Iris pigment epithelial cell (primary cell): Measurements from ENCODE around the gene ZFHX3.

ENCODE experiments used
- DNase-seq: peaks from one replicate; pipeline ENCODE4 v3.0.0-alpha.2; 2011; ENCODE audit warnings: low read depth

ZFHX3 gene

DNA sequence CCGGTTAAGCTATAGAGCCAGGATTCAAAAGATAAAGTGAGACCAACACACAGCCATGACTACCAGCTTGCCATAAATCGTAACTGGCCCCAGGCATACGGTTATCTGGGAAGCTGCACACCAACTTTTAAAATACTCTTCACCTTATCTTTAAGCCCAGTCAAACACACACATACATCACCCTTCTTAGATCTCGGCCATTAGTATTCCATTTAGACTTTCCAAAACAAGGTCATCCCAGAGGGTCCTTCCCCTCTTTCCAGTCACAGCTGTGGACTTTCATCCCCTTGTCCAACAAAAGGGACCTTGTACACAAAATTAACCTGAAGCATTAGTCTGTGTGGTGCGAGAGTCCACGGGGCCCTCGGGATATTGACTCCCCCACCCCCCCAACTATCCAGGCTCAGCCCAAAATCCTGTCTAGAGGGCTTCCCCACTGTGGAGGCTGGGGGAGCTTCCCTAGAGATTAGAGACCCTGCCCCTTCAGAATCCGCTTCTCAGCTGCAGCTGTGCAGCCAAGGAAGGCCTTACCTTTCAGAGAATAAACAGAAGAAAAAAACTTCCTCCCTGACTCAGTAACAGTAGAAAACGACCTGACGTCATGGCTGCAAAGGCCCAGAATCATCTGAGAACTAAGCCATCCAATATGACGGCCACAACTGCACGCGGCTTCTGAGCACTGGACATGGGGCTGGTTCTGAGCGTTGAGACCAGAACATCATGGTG, 9.9 kb downstream of the ZFHX3 start:
- DNase-seq: no peak

- no peak for DNase-seq
These were observed 10.6 kb downstream of the ZFHX3 start for GRCh38 chr16:73037331-73037745.

GRCh38 chr16:73036074-73036826, 11.7 kb downstream of the ZFHX3 start:
- peak; percentile 19 for DNase-seq

DNA sequence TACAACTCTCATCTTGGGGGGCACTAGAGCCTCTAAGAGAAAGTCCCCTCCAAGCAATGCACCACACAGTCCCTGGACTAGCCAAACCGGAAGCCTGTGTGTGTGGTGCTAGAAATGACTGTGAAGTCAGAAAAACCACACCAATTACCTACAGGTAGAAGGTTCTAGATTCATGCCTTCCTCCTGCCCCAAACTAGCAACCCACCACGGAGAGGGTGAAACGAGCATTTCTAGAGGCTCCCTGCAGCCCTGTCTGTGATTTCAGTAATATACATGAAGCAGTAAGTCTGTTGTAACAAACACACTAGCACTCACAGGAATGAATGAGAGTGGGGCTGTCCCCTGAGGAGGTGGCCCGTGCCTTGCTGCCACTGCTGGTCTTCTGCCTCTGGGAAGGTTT, 13.6 kb downstream of the ZFHX3 start:
- no peak for DNase-seq

GRCh38 chr16:73033271-73033998, 14.5 kb downstream of the ZFHX3 start:
- no peak for DNase-seq

DNA sequence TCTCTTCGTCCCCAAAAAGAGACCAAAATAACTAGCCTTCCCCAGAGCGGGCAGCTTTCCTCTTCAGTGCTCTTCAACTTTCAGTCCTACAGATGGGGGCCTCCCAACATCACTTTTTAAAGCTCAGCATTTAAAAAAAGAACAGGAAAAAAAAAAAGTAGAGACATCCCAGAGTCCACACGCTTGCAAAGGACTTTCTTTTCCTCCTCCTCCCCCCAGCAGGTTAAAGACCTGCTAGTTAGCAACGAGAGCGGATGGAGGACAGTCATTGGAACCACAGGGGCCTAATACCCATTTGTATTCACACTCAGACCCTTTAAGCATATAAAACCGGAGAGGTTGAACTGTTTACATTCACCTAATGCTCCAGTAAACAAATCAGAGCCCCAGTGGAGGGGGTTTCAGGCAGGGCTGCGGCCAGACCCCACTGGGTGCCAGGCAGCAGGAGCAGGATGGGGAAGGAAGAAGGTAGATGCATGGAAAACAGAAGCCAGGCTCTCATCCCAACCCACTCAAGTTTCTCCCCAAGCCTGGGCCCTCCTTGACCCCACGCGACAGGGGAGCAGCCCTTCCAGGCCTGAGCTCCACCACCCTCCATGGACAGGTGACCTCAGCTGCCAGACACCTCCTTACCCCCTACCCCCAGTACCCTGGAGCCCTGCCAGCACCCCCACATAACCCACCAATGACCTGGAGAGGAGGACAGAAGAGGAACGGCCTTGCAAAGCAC, 15.2 kb downstream of the ZFHX3 start:
- no peak for DNase-seq

DNA sequence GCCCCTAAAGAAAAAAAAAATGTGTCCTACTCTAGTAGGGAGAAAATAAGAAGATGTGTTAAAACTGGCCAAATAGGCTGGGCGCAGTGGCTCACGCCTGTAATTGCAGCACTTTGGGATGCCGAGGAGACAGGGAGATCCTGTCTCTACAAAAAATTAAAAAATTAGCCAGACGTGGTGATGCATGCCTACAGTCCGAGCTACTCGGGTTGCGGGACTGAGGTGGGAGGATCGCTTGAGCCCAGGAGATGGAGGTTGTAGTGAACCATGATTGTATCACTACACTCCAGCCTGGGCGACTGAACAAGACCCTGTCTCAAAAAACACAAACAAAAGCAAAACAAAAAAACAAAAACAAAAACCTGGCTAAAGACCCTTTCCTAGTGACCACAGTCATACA, 15.9 kb downstream of the ZFHX3 start:
- DNase-seq: no peak

DNA sequence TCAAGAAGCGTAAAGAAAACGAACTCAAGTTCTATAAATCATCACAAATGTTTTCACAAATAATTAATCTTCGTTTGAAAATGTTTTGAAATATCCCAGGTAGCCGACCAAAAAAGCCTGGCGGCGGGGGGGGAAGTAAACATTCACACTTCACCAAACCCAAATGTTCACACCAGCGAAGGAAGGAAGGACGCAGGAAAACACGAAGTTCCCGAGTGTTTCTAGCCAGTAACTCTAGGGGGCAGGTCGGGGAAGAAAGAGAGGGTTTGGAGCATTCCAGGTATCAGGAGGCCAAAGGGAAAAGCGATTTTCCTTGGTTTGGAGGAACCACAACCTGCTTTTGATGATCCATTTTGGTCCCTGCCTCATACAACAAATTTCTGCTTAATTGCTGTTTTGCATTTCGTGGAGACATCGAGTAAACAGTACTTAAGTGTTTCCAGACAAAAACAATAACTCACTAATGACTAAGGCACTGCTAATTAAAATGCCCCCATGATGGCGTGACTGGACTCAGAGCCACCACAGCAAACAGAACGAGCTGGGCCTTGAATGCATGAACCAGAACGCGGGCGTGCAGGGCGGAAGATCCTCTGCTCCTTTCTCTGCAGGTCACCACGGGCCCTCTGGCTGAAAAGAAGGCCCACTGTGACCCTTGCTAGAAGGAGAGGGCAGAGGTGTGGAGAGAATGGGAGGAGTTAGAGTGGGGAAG, 16.6 kb downstream of the ZFHX3 start:
- DNase-seq: no peak

- DNase-seq: no peak
These were observed 19.1 kb downstream of the ZFHX3 start for GRCh38 chr16:73028721-73029361.

DNA sequence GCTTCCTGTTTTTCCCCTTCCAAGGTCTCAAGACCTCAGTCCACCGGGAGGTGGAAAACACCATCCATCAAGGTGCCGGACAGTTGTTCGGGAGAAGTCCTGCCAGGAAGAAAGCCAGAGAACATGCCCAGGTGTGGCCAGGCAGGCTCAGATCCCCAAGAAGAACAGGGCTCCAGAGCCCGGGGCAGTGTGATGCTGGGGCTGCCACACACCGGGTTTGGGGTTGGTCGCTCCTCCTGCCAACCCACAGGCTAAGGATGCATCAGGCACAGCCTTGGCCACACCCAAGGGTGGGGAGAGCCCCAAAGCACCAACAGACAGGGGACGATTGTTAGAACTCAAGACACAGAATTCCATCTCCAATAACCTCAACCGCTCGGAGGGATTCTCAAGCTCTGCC, 19.7 kb downstream of the ZFHX3 start:
- DNase-seq: no peak

GRCh38 chr16:73027685-73028111, 20.2 kb downstream of the ZFHX3 start:
- no peak for DNase-seq

GRCh38 chr16:73026754-73027684, 20.9 kb downstream of the ZFHX3 start:
- DNase-seq: no peak

- no peak for DNase-seq
These were observed 22.1 kb downstream of the ZFHX3 start for GRCh38 chr16:73025856-73026210.

- DNase-seq: no peak
These were observed 22.6 kb downstream of the ZFHX3 start for GRCh38 chr16:73025151-73025855.

DNA sequence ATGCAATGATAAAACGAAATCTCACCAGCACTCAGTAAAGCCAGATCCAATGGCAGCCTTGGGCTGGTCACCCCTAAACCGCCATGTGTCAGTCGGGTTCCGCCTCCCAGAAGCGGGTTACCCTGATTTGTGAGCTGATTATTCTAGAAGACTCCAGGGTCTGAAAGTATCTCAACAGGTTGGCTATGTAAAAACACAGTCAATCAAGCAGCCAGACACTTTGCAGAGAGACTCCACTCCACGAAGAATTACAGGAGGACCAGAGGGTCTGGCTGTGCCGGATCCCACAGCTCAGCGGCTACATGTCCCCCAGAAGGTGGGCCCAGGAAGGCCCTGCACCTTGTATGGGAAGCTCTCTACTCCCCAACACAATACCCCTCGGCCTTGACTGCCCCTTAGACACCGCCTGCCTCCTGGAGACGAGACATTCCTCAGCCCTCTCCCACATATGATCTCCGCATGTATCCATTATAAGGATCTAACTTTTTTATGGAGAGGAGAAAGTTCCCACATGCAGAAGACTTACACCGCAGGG, 23.3 kb downstream of the ZFHX3 start:
- DNase-seq: no peak

GRCh38 chr16:73023752-73024570, 24.0 kb downstream of the ZFHX3 start:
- no peak for DNase-seq

DNA sequence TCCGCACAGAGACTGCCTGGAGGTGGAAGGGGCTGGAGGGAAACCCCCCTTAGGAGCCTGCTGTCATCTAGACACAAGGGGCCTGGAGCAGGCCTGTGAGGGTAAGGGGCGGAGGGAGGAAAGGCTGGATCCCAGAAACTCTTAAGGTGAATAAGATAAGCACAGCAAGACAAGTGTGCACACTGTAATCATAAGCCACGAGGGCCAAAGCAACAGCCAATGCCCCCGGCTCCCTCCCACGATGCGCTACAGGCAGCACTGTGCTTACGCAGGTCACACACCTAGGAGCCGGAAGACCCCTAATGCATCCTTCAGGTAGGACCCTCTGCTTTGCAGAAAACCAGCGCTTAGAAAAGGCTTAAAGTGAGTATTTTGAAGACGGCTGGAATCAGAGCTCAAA, 24.6 kb downstream of the ZFHX3 start:
- no peak for DNase-seq

GRCh38 chr16:73022534-73022933, 25.4 kb downstream of the ZFHX3 start:
- no peak for DNase-seq
